NCI-H1694 treated with DMSO at 0.1 percent for 48 hours (cell line): Measurements from ENCODE around the gene PPP1R12C.
"Not testable (repeated sequence)": the region's sequence is repeated elsewhere in the genome, so short reads cannot be mapped to it uniquely, and the experiment has no call there.

Experiments used
- DNase-seq: peaks from one replicate; lab custom pipeline; 2025; lab: John Stamatoyannopoulos, UW

Gene PPP1R12C

GRCh38 chr19:55116859-55117662 lies at the start of gene PPP1R12C:
PPP1R12C (minus strand) TSS chr19:55117637; CDS start chr19:55117543, 94 bp downstream.
- DNase-seq, result no peak

- peak; percentile 95 for DNase-seq
Observed at GRCh38 chr19:55166530-55167268, 49.3 kb upstream of the PPP1R12C start, which contains the start of gene DNAAF3. DNAAF3 (minus strand) TSS chr19:55166613; CDS start chr19:55166413, 200 bp downstream.

- peak; percentile 85 for DNase-seq
Observed at GRCh38 chr19:55165952-55166529, 48.6 kb upstream of the PPP1R12C start.

GRCh38 chr19:55161571-55162322 lies 44.3 kb upstream of the PPP1R12C start:
- no peak for DNase-seq

GRCh38 chr19:55160986-55161365 lies 43.5 kb upstream of the PPP1R12C start:
- DNase-seq, result no peak

- peak; percentile 83 for DNase-seq
Observed at GRCh38 chr19:55160128-55160985, 42.9 kb upstream of the PPP1R12C start.

GRCh38 chr19:55158848-55159749 lies 41.7 kb upstream of the PPP1R12C start:
- no peak for DNase-seq

- DNase-seq, result no peak
Observed at GRCh38 chr19:55158423-55158822, 41.0 kb upstream of the PPP1R12C start.

- DNase-seq, result no peak
Observed at GRCh38 chr19:55157064-55157908, 39.8 kb upstream of the PPP1R12C start, which contains the start of gene TNNI3. TNNI3 (minus strand) TSS chr19:55157732; CDS start chr19:55157589, 143 bp downstream.

- no peak for DNase-seq
Observed at GRCh38 chr19:55156202-55157063, 39.0 kb upstream of the PPP1R12C start.

GRCh38 chr19:55155784-55156183 lies 38.3 kb upstream of the PPP1R12C start:
- DNase-seq, result not testable (repeated sequence)

- DNase-seq, result no peak
Observed at GRCh38 chr19:55153652-55154264, 36.3 kb upstream of the PPP1R12C start.

GRCh38 chr19:55152017-55152416 lies 34.6 kb upstream of the PPP1R12C start:
- DNase-seq, result peak; percentile 25

GRCh38 chr19:55149078-55150003 lies 31.9 kb upstream of the PPP1R12C start, which contains the start of gene TNNT1:
TNNT1 (minus strand) TSS chr19:55149206; CDS start chr19:55147157, 2,049 bp downstream.
- no peak for DNase-seq

- no peak for DNase-seq
Observed at GRCh38 chr19:55147545-55148251, 30.3 kb upstream of the PPP1R12C start.
